ENCODE measurements around the gene ODAPH.
"Not testable (repeated sequence)": the region's sequence is repeated elsewhere in the genome, so short reads cannot be mapped to it uniquely, and the experiment has no call there.

DNA sequence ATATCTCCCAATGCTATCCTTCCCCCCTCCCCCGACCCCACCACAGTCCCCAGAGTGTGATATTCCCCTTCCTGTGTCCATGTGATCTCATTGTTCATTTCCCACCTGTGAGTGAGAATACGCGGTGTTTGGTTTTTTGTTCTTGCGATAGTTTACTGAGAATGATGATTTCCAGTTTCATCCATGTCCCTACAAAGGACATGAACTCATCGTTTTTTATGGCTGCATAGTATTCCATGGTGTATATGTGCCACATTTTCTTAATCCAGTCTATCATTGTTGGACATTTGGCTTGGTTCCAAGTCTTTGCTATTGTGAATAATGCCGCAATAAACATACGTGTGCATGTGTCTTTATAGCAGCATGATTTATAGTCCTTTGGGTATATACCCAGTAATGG is 36.4 kb upstream of the ODAPH start:
- not testable (repeated sequence) for TF ChIP-seq CTCF, POLR2A (IDR thresholded peaks at IDR 0.05)
